ENCODE data around the gene OXSR1. TPM values are rescaled to one million over a fixed set of nuclear protein-coding genes. Genes with fewer than 3 reads are reported as not detected.

Gene OXSR1
- total RNA-seq, 2 donors from 2014 or later, result 30.5 to 31.0 TPM

DNA sequence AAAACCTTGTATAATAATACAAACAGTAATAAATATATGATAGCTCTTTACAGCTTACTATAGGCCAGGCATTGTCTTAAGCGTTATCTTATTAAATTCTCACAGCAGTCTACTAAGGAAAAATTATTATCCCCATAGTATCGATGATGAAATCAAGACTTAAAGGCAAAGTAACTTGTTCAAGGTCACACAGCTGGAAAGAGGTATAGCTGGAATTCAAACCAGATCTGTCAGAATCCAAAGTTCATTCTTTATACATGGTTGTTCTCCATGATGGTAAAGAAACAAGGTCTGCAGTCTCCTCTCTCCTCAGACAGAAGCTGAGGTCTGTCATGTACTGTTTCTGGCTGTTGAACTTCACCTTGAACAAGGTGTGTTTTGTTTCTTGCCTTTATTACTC lies 84.9 kb downstream of the OXSR1 start:
- H3K4me3 ChIP-seq, result no peak overlapping the region
- H3K4me1 ChIP-seq (ENCODE audit: control insufficient read depth in 1 of 2, low read depth in 2 of 2), result peaks cover 0 to 7% of the 10 kb centered on the region in 2 donors
- peaks cover 18% of the 10 kb centered on the region for H3K36me3 ChIP-seq
- H3K27me3 ChIP-seq (replicated peaks; ENCODE audit: insufficient read depth), result no peaks in the 10 kb centered on the region
- no peaks in the 10 kb centered on the region for H3K9me3 ChIP-seq
- DNase-seq (ENCODE audit: low spot score) (no peak), ATAC-seq (ENCODE audit: insufficient number of reproducible peaks, low FRiP score, low read depth) (no peak)
- no peak overlapping the region for H3K27ac ChIP-seq
- TF ChIP-seq, protein P1, sequence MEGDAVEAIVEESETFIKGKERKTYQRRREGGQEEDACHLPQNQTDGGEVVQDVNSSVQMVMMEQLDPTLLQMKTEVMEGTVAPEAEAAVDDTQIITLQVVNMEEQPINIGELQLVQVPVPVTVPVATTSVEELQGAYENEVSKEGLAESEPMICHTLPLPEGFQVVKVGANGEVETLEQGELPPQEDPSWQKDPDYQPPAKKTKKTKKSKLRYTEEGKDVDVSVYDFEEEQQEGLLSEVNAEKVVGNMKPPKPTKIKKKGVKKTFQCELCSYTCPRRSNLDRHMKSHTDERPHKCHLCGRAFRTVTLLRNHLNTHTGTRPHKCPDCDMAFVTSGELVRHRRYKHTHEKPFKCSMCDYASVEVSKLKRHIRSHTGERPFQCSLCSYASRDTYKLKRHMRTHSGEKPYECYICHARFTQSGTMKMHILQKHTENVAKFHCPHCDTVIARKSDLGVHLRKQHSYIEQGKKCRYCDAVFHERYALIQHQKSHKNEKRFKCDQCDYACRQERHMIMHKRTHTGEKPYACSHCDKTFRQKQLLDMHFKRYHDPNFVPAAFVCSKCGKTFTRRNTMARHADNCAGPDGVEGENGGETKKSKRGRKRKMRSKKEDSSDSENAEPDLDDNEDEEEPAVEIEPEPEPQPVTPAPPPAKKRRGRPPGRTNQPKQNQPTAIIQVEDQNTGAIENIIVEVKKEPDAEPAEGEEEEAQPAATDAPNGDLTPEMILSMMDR (IDR thresholded peaks at IDR 0.05), result no peak

DNA sequence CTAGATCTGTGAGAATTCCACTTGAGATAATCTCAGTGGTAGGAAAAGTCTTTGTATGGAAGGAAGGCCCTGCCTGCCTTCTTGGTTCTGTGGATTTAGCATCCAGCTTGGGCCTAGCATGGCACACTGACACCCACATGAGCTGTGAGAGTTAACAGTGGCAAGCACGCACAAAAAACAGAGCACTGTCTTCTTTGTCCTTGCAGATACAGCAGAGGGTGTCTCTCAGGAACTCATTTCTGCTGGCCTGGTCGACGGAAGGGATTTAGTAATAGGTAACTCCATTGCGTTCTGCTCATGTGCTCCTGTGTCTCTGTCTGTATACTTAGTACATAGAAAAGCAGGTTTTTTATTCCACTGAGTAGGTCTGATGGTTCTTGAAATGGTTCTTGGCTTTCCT lies 85.9 kb downstream of the OXSR1 start:
- DNase-seq (ENCODE audit: low spot score) (no peak), ATAC-seq (ENCODE audit: insufficient number of reproducible peaks, low FRiP score, low read depth) (no peak)
- Histone ChIP-seq H3K4me3 (no peak overlapping the region), H3K27ac (no peak overlapping the region), H3K27me3 (replicated peaks; ENCODE audit: insufficient read depth) (no peaks in the 10 kb centered on the region), H3K4me1 (ENCODE audit: control insufficient read depth in 1 of 2, low read depth in 2 of 2) (peaks cover 0 to 7% of the 10 kb centered on the region in 2 donors), H3K9me3 (no peaks in the 10 kb centered on the region), H3K36me3 (peaks cover 14% of the 10 kb centered on the region)
- TF ChIP-seq, protein P1 (IDR thresholded peaks at IDR 0.05), result no peak

DNA sequence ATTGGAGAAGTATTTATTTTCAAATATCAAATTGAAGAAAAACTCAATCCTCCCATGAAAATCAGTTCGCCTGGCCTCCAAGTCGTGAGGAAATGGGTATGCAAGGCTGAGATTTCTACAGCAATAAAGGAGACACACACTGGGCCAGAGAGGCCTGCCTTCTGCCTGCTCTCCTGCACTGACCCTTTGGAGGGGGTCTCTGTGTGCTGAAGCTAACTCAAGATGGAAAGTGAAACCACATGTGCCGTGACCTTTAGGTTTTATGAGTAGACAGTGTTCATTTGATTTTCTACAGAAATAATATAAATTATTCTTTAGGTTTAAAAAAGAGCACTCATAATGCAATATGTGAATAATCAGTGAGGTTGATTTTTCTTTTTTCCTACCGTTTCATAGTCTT lies 88.4 kb downstream of the OXSR1 start:
- no peak overlapping the region for H3K4me3 ChIP-seq
- H3K4me1 ChIP-seq (ENCODE audit: control insufficient read depth in 1 of 2, low read depth in 2 of 2), result no peaks in the 10 kb centered on the region
- ATAC-seq (ENCODE audit: insufficient number of reproducible peaks, low FRiP score, low read depth) (no peak), DNase-seq (ENCODE audit: low spot score) (no peak)
- no peaks in the 10 kb centered on the region for H3K27me3 ChIP-seq (replicated peaks; ENCODE audit: insufficient read depth)
- TF ChIP-seq, protein P1 (IDR thresholded peaks at IDR 0.05), result no peak
- H3K9me3 ChIP-seq, result no peaks in the 10 kb centered on the region
- H3K36me3 ChIP-seq, result peaks cover 14% of the 10 kb centered on the region
- H3K27ac ChIP-seq, result no peak overlapping the region

DNA sequence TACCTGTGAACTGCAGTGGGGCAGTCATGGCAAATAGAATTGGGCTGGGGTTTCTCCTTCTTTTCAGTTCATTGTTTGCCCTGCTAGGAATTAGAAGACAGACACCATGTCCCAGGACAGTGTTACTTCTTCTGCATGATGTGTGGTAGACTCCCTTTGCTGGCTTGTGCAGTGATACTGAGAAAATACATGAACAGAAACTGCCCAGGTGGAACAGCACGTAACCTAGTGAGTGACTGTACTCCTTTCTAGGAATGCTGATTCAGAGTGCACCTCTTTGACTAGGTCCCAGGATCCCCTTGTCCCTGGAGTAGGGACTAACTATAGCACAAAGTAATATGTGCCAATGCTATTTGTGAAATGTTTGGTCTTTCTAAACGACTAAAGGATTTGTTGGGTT lies 89.5 kb downstream of the OXSR1 start:
- ATAC-seq (ENCODE audit: insufficient number of reproducible peaks, low FRiP score, low read depth), result no peak
- Histone ChIP-seq H3K27ac (no peak overlapping the region), H3K9me3 (no peaks in the 10 kb centered on the region), H3K4me3 (no peak overlapping the region), H3K36me3 (peaks cover 14% of the 10 kb centered on the region), H3K27me3 (replicated peaks; ENCODE audit: insufficient read depth) (no peaks in the 10 kb centered on the region), H3K4me1 (ENCODE audit: control insufficient read depth in 1 of 2, low read depth in 2 of 2) (no peaks in the 10 kb centered on the region)
- TF ChIP-seq, protein P1 (IDR thresholded peaks at IDR 0.05), result no peak
- DNase-seq (ENCODE audit: low spot score), result no peak

DNA sequence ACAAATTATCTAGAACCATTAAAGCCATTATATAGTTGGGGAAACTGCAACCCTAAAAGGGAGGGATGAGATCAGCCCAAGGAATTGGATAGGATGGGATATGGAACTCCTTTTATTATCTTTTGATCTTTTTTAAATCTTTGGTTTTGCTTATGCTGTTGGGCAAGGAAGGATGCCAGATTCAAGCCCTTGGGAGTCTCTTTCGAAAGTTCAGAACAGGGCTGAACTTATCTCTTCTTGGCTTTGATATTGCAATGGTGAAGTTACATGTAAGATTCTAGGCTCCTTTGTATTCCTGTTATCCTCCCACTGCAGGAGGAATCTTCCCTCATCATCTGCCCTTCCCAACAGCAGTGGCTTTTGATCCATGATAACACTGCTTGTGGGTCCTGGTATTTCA lies 90.3 kb downstream of the OXSR1 start:
- peaks cover 14% of the 10 kb centered on the region for H3K36me3 ChIP-seq
- H3K27me3 ChIP-seq (replicated peaks; ENCODE audit: insufficient read depth), result no peaks in the 10 kb centered on the region
- H3K27ac ChIP-seq, result no peak overlapping the region
- ATAC-seq (ENCODE audit: insufficient number of reproducible peaks, low FRiP score, low read depth), result no peak
- no peak for DNase-seq (ENCODE audit: low spot score)
- no peaks in the 10 kb centered on the region for H3K4me1 ChIP-seq (ENCODE audit: control insufficient read depth in 1 of 2, low read depth in 2 of 2)
- TF ChIP-seq, protein P1 (IDR thresholded peaks at IDR 0.05), result no peak
- no peak overlapping the region for H3K4me3 ChIP-seq
- H3K9me3 ChIP-seq, result no peaks in the 10 kb centered on the region
